GM12878 (cell line): ENCODE measurements around the gene DNAH1. TPM values are rescaled to one million over a fixed set of nuclear protein-coding genes. Genes with fewer than 3 reads are reported as not detected.

Source experiments
- ATAC-seq: fragments of 200-7000 bp; cut with Tn5 transposase; 3 replicates; pipeline ENCODE4 v1.9.1; 2020; ENCODE audit warnings: mild to moderate bottlenecking, moderate library complexity
- BruUV-seq: library from RNA; stranded (reverse); fragments of 400-500 nt; replicated peaks from 2 replicates; lab custom pipeline; 2021; lab: Mats Ljungman, UMichigan
- CTCF ChIA-PET: fragments of 300-600 bp; sonication (Branson Sonifier 250); formaldehyde crosslinking; extraction: SDS; loops from one replicate; lab custom pipeline; 2021; ENCODE audit warnings: inconsistent platforms; lab: Yijun Ruan, JAX
- POLR2A ChIA-PET: fragments of 350-600 bp; formaldehyde crosslinking; extraction: SDS; loops from one replicate; lab custom pipeline; 2021; ENCODE audit warnings: inconsistent platforms; lab: Charles Lee
- RAD21 ChIA-PET: fragments of 300-600 bp; sonication (Branson Sonifier 250); formaldehyde crosslinking; loops from one replicate; lab custom pipeline; 2023; ENCODE audit warnings: antibody characterized with exemption; ENCODE audit not compliant: unreplicated experiment; lab: Charles Lee
- SMC1A ChIA-PET: fragments of 300-600 bp; sonication (Branson Sonifier 250); formaldehyde crosslinking; loops from one replicate; lab custom pipeline; 2023; ENCODE audit not compliant: unreplicated experiment, uncharacterized antibody; lab: Charles Lee
- DNase-seq: peaks from one replicate; pipeline ENCODE4 v3.0.0-alpha.2; 2011; ENCODE audit warnings: low read depth, low spot score
- FAIRE-seq: peaks from 3 replicates; lab custom pipeline; 2011; peaks lifted over from hg19 to GRCh38; lab: Jason Lieb, UNC
- H2AFZ ChIP-seq: 2 replicates; pipeline ENCODE4 v1.6.0; 2011; ENCODE audit warnings: low read depth, low read length, control low read depth; ENCODE audit not compliant: control insufficient read depth
- H3K27ac ChIP-seq: 2 replicates; pipeline ENCODE4 v1.5.1; 2011; ENCODE audit warnings: control low read depth; ENCODE audit not compliant: control insufficient read depth, insufficient read depth
- H3K27me3 ChIP-seq, 2 experiments: replicated peaks in 1 of 2; 2 replicates each; pipeline versions ENCODE4 v1.6.0 to v1.6.1; 2011; ENCODE audit warnings: low read length in 1 of 2; ENCODE audit not compliant: control insufficient read depth in 2 of 2, insufficient read depth in 2 of 2
- H3K36me3 ChIP-seq, 2 experiments: 2 replicates each; pipeline ENCODE4 v1.5.1; 2011; ENCODE audit warnings: low read length in 1 of 2; ENCODE audit not compliant: control insufficient read depth in 2 of 2, insufficient read depth in 2 of 2
- H3K4me1 ChIP-seq: 2 replicates; pipeline ENCODE4 v1.6.1; 2011; ENCODE audit warnings: mild to moderate bottlenecking, low read length, moderate library complexity, mixed read lengths; ENCODE audit not compliant: control insufficient read depth, insufficient read depth
- H3K4me2 ChIP-seq: 2 replicates; pipeline ENCODE4 v1.6.0; 2011; ENCODE audit warnings: control low read depth; ENCODE audit not compliant: control insufficient read depth, insufficient read depth
- H3K4me3 ChIP-seq: fragments of 200-600 bp; sonication (generic); 2 replicates; pipeline ENCODE4 v1.5.1; 2016
- H3K79me2 ChIP-seq: 2 replicates; pipeline ENCODE4 v1.6.0; 2011; ENCODE audit warnings: low read length; ENCODE audit not compliant: control insufficient read depth, insufficient read depth
- H3K9ac ChIP-seq: 2 replicates; pipeline ENCODE4 v1.8.0; 2011; ENCODE audit warnings: low read length, control low read depth, mixed read lengths; ENCODE audit not compliant: control insufficient read depth, insufficient read depth
- H3K9me3 ChIP-seq: replicated peaks from 3 replicates; pipeline ENCODE4 v1.5.1; 2011; ENCODE audit warnings: mild to moderate bottlenecking, low read length; ENCODE audit not compliant: control insufficient read depth, insufficient read depth
- H4K20me1 ChIP-seq: 2 replicates; pipeline ENCODE4 v1.6.0; 2011; ENCODE audit not compliant: control insufficient read depth, insufficient read depth
- HDAC2 ChIP-seq: fragments of 200-600 bp; sonication (generic); IDR thresholded peaks from 2 replicates; pipeline ENCODE4 v1.6.1; 2017
- KAT2A ChIP-seq: conservative IDR thresholded peaks from 2 replicates; pipeline ENCODE4 v1.6.1; 2011; ENCODE audit warnings: low read depth, low read length; ENCODE audit not compliant: control insufficient read depth
- MYB ChIP-seq: fragments of 150-350 bp; IDR thresholded peaks from 2 replicates; pipeline ENCODE4 v1.6.1; 2014; ENCODE audit warnings: mild to moderate bottlenecking, low read depth, low read length, borderline replicate concordance
- NBN ChIP-seq: fragments of 450-650 bp; IDR thresholded peaks from 2 replicates; pipeline ENCODE4 v1.6.1; 2016
- RELB ChIP-seq: fragments of 450-650 bp; IDR thresholded peaks from 2 replicates; pipeline ENCODE4 v1.6.1; 2017; ENCODE audit warnings: low read depth, mild to moderate bottlenecking, moderate library complexity
- SIN3A ChIP-seq: IDR thresholded peaks from 2 replicates; pipeline ENCODE4 v1.6.1; 2012; ENCODE audit warnings: low read depth, low read length, improper control_type of control experiment
- SP1 ChIP-seq: IDR thresholded peaks from one replicate; pipeline ENCODE4 v1.6.1; 2011; ENCODE audit warnings: low read depth, low read length
- STAT1 ChIP-seq: fragments of 450-650 bp; conservative IDR thresholded peaks from 2 replicates; pipeline ENCODE4 v1.6.1; 2014; ENCODE audit warnings: antibody characterized with exemption, mild to moderate bottlenecking
- ZBTB11 ChIP-seq: fragments of 450-650 bp; formaldehyde crosslinking; IDR thresholded peaks from 2 replicates; pipeline ENCODE4 v1.5.0; 2022; ENCODE audit warnings: mild to moderate bottlenecking, missing genetic modification characterization
- WGBS: methylation state at CpG from one replicate; pipeline ENCODE4 v1.1.6; 2016; ENCODE audit warnings: low lambda C conversion rate; ENCODE audit not compliant: insufficient replicate concordance, insufficient coverage; ENCODE audit errors: missing lambda C conversion rate; 5-methylcytosine and 5-hydroxymethylcytosine counted together
- in situ Hi-C: fragments of 300-500 bp; cut with MboI; formaldehyde crosslinking; loops from 9 replicates; pipeline ENCODE4 v1.14.3; 2018; ENCODE audit warnings: mixed read lengths
- intact Hi-C: fragments of 100-400 bp; cut with micrococcal nuclease; formaldehyde crosslinking; loops from one replicate; pipeline ENCODE4 v1.14.2; 2022; ENCODE audit not compliant: unreplicated experiment
- polyA plus RNA-seq, 11 experiments: library from polyadenylated mRNA; depleted of rRNA in 4 of 11; unstranded in 6 of 11; stranded (reverse) in 5 of 11; fragments of >200 nt; fragmentation: Nextera tagmentation in 4 of 11; fragmentation: Illumina TruSeq in 1 of 11; extraction: Ambion mirVana in 4 of 11; extraction: Trizol in 1 of 11; gene quantifications; 1 replicate in 1 of 11; 2 replicates in 10 of 11; pipeline versions ENCODE4 v1.2.1 to v1.2.3, GENCODE V29; 2011 to 2016; ENCODE audit warnings: inconsistent platforms in 2 of 11, missing spikeins in 2 of 11, low read depth in 1 of 11
- total RNA-seq, 4 experiments: library from RNA; depleted of rRNA in 3 of 4; stranded (reverse); fragments of >200 nt in 3 of 4; fragmentation: Illumina TruSeq in 1 of 4; extraction: Trizol in 1 of 4; gene quantifications; 2 replicates each; pipeline versions ENCODE4 v1.2.1 to v1.2.3, GENCODE V29; 2013 to 2021

Gene DNAH1
- total and polyA plus RNA-seq, 10 of the 15 experiments (the other 5 are each of a cell fraction or from before 2014, with no cell fraction given) = 0.31 to 5.8 (median 2.7) TPM

GRCh38 chr3:52345521-52346109 lies 29.5 kb downstream of the DNAH1 start (continued):
- no peak for TF ChIP-seq STAT1

GRCh38 chr3:52346623-52347530 lies 30.8 kb downstream of the DNAH1 start:
- Histone ChIP-seq H3K27ac (no peak overlapping the region), H3K79me2 (no peaks in the 10 kb centered on the region), H3K4me3 (no peak overlapping the region), H3K9me3 (no peaks in the 10 kb centered on the region), H3K4me2 (no peak overlapping the region), H3K9ac (no peak overlapping the region), H2AFZ (no peak overlapping the region), H3K36me3 (no peaks in the 10 kb centered on the region; a peak in 2 of 4 replicates), H3K4me1 (peaks cover 7% of the 10 kb centered on the region; the same call in 1 of the 2 replicates), H4K20me1 (no peaks in the 10 kb centered on the region), H3K27me3 (no peaks in the 10 kb centered on the region)
- POLR2A ChIA-PET = no interaction called here
- no TSS peak for BruUV-seq
- no peak for ATAC-seq
- WGBS = 86% methylated on average over 16 of the region's 16 CpGs
- no peak for TF ChIP-seq NBN
- TF ChIP-seq MYB = no peak
- no peak for TF ChIP-seq RELB
- no peak for TF ChIP-seq ZBTB11 (CRISPR knock-in tag)
- no peak for TF ChIP-seq HDAC2
- TF ChIP-seq STAT1 = no peak
- TF ChIP-seq SIN3A = no peak
- TF ChIP-seq SP1 = no peak
- TF ChIP-seq KAT2A = no peak
- FAIRE-seq = no peak
- SMC1A ChIA-PET = interaction anchor here (0.6 to 2.0 kb wide), 2 partner anchors 8 to 75 kb away, joined by 3 to 9 read pairs; no protein-coding TSS in a partner anchor
- DNase-seq = no peak
- intact Hi-C loops = no loop called here
- CTCF ChIA-PET = interaction anchor here (1.1 to 1.7 kb wide), 2 partner anchors 8 to 100 kb away, joined by 3 to 15 read pairs; no protein-coding TSS in a partner anchor
- in situ Hi-C loops = no loop called here
- RAD21 ChIA-PET = interaction anchor here (1.0 kb wide), 1 partner anchor 8 kb away, joined by 4 read pairs; no protein-coding TSS in a partner anchor
